ENCODE measurements around the gene IFT27.

DNA sequence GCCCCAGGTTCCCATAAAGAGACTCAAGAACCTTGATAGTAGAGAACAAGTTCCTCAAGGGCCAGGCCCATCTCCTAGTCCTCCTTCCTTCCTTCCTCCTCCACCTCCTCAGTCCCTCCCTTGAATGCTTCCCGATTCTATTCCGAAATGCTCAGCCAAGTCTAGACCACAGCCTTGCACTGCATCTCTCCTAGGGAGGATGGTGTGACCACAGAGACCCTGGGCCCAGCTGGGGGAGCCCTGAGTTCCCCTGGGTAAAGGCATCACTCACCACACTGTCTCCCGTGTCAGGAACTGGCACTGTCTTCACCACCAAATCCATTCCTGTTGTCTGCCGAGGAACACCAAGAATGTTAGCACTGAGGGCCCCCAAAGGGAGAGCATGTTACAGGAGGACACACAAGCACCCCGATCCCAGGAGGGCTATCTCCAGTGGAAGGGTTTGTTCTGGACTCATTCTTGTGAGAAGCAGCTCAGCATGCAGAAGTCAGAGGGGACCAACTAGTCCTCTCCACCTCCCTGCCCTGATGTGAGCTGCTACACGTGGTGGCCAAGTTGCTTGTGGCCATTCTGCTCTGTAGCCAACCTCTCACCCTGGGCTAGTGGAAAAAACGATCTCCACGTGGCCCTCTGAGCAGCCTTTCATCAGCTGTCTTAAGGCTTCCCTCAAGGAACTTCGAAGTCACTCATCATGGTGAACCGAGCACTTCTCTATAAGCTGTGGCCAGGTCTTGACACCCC lies 8.7 kb downstream of the IFT27 start:
- TF ChIP-seq POLR2A (IDR thresholded peaks at IDR 0.05; ENCODE audit: low read length) (no peak), GATA1 (IDR thresholded peaks at IDR 0.05; ENCODE audit: low read depth, low read length) (no peak)
